Body of pancreas (tissue), 4 donors: ENCODE measurements around the gene NRGN. TPM values are rescaled to one million over a fixed set of nuclear protein-coding genes. Genes with fewer than 3 reads are reported as not detected.
"Not testable (repeated sequence)": the region's sequence is repeated elsewhere in the genome, so short reads cannot be mapped to it uniquely, and the experiment has no call there.

ENCODE experiments used
- ATAC-seq: fragments of 150-250 bp; one replicate; pipeline ENCODE4 v1.9.1; 2016
- DNase-seq, 4 donors: peaks; one replicate each; pipeline ENCODE4 v3.0.0-alpha.2; 2019
- H3K27ac ChIP-seq, 4 donors: fragments of 200-600 bp; sonication (generic); 1 replicate in 3 of 4; 2 replicates in 1 of 4; pipeline versions ENCODE4 v1.5.1 to v1.6.1; 2016 to 2019; ENCODE audit warnings: mild to moderate bottlenecking in 1 of 4, mixed read lengths in 1 of 4, moderate library complexity in 1 of 4
- H3K27me3 ChIP-seq, 2 donors: fragments of 200-600 bp; sonication (generic); one replicate each; pipeline ENCODE4 v1.6.0; 2016; ENCODE audit warnings: mild to moderate bottlenecking in 1 of 2
- H3K36me3 ChIP-seq, 2 donors: fragments of 200-600 bp; sonication (generic); replicated peaks in 1 of 2; 2 replicates each; pipeline ENCODE4 v1.5.1; 2016; ENCODE audit warnings: low read depth in 2 of 2; ENCODE audit not compliant: insufficient read depth in 1 of 2
- H3K4me1 ChIP-seq: fragments of 200-600 bp; sonication (generic); one replicate; pipeline ENCODE4 v1.6.0; 2016
- H3K4me3 ChIP-seq, 2 donors: fragments of 200-600 bp; sonication (generic); 1 replicate in 1 of 2; 2 replicates in 1 of 2; pipeline ENCODE4 v1.5.1; 2016 to 2019
- H3K9me3 ChIP-seq, 3 donors: fragments of 200-600 bp; sonication (generic); 1 replicate in 2 of 3; 2 replicates in 1 of 3; pipeline ENCODE4 v1.5.1; 2016
- POLR2A ChIP-seq, 3 donors: fragments of 450-650 bp; IDR thresholded peaks; one replicate each; pipeline ENCODE4 v1.6.1; 2016; ENCODE audit warnings: antibody characterized with exemption in 3 of 3, mild to moderate bottlenecking in 2 of 3
- WGBS, 2 donors: methylation state at CpG; one replicate each; pipeline ENCODE4 v1.1.5; 2017; 5-methylcytosine and 5-hydroxymethylcytosine counted together
- intact Hi-C: fragments of 100-400 bp; cut with DNase I; formaldehyde crosslinking; loops from one replicate; pipeline ENCODE4 v1.15.1; 2023
- total RNA-seq, 2 donors: library from RNA; depleted of rRNA; stranded (reverse); fragments of >200 nt; gene quantifications; one replicate each; pipeline ENCODE4 v1.1.0, GENCODE V29; 2016
- TF ChIP-seq, protein P1 (sequence below), 7 experiments: fragments of 450-650 bp in 4 of 7; fragments of 200-600 bp in 3 of 7; sonication (generic) in 3 of 7; IDR thresholded peaks; one replicate each; pipeline ENCODE4 v1.5.1; 2016 to 2019; ENCODE audit warnings: antibody characterized with exemption in 7 of 7

Gene NRGN
- total RNA-seq, 2 donors from 2014 or later, result not detected

- no peaks in the 10 kb centered on the region for H3K9me3 ChIP-seq
- ATAC-seq (no peak), DNase-seq (no peak)
- 92 to 94% methylated on average over 2 of the region's 2 CpGs for WGBS, 2 donors
- peaks cover 38% of the 10 kb centered on the region for H3K4me1 ChIP-seq
- no peak overlapping the region for H3K4me3 ChIP-seq
- peaks cover 0 to 13% of the 10 kb centered on the region in 2 donors for H3K27me3 ChIP-seq
- H3K36me3 ChIP-seq, result peaks cover 0 to under 1% of the 10 kb centered on the region in 2 donors
- TF ChIP-seq, protein P1, sequence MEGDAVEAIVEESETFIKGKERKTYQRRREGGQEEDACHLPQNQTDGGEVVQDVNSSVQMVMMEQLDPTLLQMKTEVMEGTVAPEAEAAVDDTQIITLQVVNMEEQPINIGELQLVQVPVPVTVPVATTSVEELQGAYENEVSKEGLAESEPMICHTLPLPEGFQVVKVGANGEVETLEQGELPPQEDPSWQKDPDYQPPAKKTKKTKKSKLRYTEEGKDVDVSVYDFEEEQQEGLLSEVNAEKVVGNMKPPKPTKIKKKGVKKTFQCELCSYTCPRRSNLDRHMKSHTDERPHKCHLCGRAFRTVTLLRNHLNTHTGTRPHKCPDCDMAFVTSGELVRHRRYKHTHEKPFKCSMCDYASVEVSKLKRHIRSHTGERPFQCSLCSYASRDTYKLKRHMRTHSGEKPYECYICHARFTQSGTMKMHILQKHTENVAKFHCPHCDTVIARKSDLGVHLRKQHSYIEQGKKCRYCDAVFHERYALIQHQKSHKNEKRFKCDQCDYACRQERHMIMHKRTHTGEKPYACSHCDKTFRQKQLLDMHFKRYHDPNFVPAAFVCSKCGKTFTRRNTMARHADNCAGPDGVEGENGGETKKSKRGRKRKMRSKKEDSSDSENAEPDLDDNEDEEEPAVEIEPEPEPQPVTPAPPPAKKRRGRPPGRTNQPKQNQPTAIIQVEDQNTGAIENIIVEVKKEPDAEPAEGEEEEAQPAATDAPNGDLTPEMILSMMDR (IDR thresholded peaks at IDR 0.05), result no peak
- no peak for TF ChIP-seq POLR2A (IDR thresholded peaks at IDR 0.05)
- no peak overlapping the region for H3K27ac ChIP-seq
- intact Hi-C loops, result loop anchor here (10.0 kb wide), 1 partner anchor 101 kb away; no protein-coding TSS in a partner anchor
Observed at GRCh38 chr11:124766156-124766555, 26.4 kb downstream of the NRGN start.

GRCh38 chr11:124768914-124769313, 29.2 kb downstream of the NRGN start:
- no peaks in the 10 kb centered on the region for H3K27me3 ChIP-seq
- H3K36me3 ChIP-seq, result peaks cover 0 to 2% of the 10 kb centered on the region in 2 donors
- TF ChIP-seq, protein P1 (IDR thresholded peaks at IDR 0.05), result no peak
- no peak for TF ChIP-seq POLR2A (IDR thresholded peaks at IDR 0.05)
- H3K4me3 ChIP-seq, result no peak overlapping the region
- DNase-seq, result no peak
- intact Hi-C loops, result loop anchor here (10.0 kb wide), 1 partner anchor 104 kb away; no protein-coding TSS in a partner anchor
- peaks cover 14% of the 10 kb centered on the region for H3K4me1 ChIP-seq
- no peak overlapping the region for H3K27ac ChIP-seq
- 56 to 60% methylated on average over 8 of the region's 8 CpGs for whole genome bisulfite sequencing, 2 donors
- H3K9me3 ChIP-seq, result no peaks in the 10 kb centered on the region
- no peak for ATAC-seq

GRCh38 chr11:124769806-124770774, 30.3 kb downstream of the NRGN start:
- DNase-seq, result no peak
- ATAC-seq, result no peak
- Histone ChIP-seq H3K27ac (peak overlapping the region in 1 of 4 donors; percentile 1), H3K36me3 (peaks cover 0 to 2% of the 10 kb centered on the region in 2 donors), H3K4me1 (peaks cover 3% of the 10 kb centered on the region), H3K27me3 (no peaks in the 10 kb centered on the region), H3K9me3 (no peaks in the 10 kb centered on the region), H3K4me3 (no peak overlapping the region)
- 97% methylated on average over 8 of the region's 8 CpGs for WGBS, 2 donors
- TF ChIP-seq POLR2A (IDR thresholded peaks at IDR 0.05), result no peak
- TF ChIP-seq, protein P1 (IDR thresholded peaks at IDR 0.05), result no peak
- intact Hi-C loops, result loop anchor here (10.0 kb wide), 1 partner anchor 105 kb away; no protein-coding TSS in a partner anchor

DNA sequence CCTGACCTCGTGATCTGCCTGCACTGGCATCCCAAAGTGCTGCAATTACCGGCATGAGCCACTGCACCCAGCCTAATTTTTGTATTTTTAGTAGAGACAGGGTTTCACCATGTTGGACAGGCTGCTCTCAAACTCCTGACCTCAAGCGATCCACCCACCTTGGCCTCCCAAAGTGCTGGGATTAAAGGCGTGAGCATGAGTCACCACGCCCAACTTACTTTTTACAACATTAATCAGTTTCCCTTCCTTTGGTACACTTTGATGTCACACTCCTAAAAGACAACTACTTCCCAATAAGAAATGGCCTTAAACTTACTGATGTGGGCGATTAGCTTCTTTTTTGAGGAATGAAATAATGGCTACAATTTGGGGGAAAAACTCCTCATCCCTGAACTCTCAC, 31.2 kb downstream of the NRGN start:
- H3K36me3 ChIP-seq, H3K27ac ChIP-seq, H3K27me3 ChIP-seq, H3K4me1 ChIP-seq, DNase-seq, H3K9me3 ChIP-seq, ATAC-seq, H3K4me3 ChIP-seq, intact Hi-C loops: not testable (repeated sequence)
- WGBS, 2 donors, result 96% methylated on average over 6 of the region's 6 CpGs

DNA sequence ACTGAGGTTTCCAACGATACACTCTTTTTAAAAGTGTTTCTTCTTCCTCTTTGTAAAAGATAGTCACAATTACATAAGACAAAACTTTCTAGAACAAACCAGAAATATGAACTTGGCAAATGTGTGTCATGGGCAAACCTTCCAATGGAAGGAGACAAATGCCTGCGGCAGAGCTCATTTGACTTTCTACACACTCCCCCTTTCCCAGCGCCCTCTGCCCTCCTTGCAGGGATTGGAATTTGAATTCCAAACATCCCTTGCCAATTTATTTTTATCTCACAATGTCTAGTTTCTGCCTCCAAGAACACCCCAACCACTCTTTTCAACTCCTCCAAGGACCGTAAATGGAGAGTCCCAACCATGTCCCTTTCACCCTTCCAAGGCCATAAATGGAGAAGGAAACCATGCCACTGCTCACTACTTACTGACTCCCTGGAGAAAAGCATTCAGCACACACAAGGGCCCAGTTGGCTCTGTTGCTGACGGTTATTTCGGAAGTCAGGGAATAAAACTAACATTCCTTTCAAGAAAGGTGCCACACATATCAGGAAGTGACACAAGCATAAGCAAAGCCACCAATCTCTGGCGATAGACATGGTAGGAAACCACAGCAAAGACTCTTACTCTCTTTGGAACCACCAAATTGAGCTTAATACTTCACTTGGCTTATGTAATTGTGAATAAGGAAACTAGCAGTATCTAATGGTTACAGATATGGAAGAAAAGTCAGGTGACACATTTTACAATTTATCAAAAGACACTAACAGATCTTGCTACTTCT, 37.3 kb downstream of the NRGN start:
- intact Hi-C loops, result no loop called here
- H3K27me3 ChIP-seq, result no peaks in the 10 kb centered on the region
- peaks cover 17% of the 10 kb centered on the region for H3K4me1 ChIP-seq
- peak overlapping the region in 2 of 4 donors; percentile 0 to 33 for H3K27ac ChIP-seq
- H3K9me3 ChIP-seq, result no peaks in the 10 kb centered on the region
- no peak overlapping the region for H3K4me3 ChIP-seq
- TF ChIP-seq, protein P1 (IDR thresholded peaks at IDR 0.05), result no peak
- TF ChIP-seq POLR2A (IDR thresholded peaks at IDR 0.05), result no peak
- 87 to 93% methylated on average over 7 of the region's 7 CpGs for WGBS, 2 donors
- H3K36me3 ChIP-seq, result no peaks in the 10 kb centered on the region
- ATAC-seq (no peak), DNase-seq (no peak)
